OCI-LY1 (cell line): ENCODE results near the gene HLA-A.

Experiments used
- H2AFZ ChIP-seq: fragments of 200-600 bp; sonication (generic), shearing (Covaris generic); 2 replicates; pipeline ENCODE4 v1.6.0; 2014; ENCODE audit warnings: antibody characterized with exemption, mild to moderate bottlenecking, low read length
- H3F3A ChIP-seq: fragments of 200-600 bp; sonication (generic), shearing (Covaris generic); 2 replicates; pipeline ENCODE4 v1.6.0; 2014; ENCODE audit warnings: mild to moderate bottlenecking, antibody characterized with exemption, low read length, moderate library complexity; ENCODE audit not compliant: insufficient read depth
- H3K27ac ChIP-seq: fragments of 200-600 bp; sonication (generic); 2 replicates; pipeline ENCODE4 v1.5.1; 2014; ENCODE audit warnings: low read length, mixed run types, mild to moderate bottlenecking, low read depth; ENCODE audit not compliant: poor library complexity, severe bottlenecking
- H3K27me3 ChIP-seq: fragments of 200-600 bp; sonication (generic); 2 replicates; pipeline ENCODE4 v1.6.0; 2014; ENCODE audit warnings: antibody characterized with exemption, mild to moderate bottlenecking, low read length, moderate library complexity; ENCODE audit not compliant: insufficient read depth
- H3K36me3 ChIP-seq: fragments of 200-600 bp; sonication (generic); 2 replicates; pipeline ENCODE4 v1.6.1; 2014; ENCODE audit warnings: mild to moderate bottlenecking, antibody characterized with exemption, low read length, moderate library complexity, mixed read lengths; ENCODE audit not compliant: insufficient read depth
- H3K4me1 ChIP-seq: fragments of 200-600 bp; sonication (generic); 2 replicates; pipeline ENCODE4 v1.5.1; 2014; ENCODE audit warnings: mild to moderate bottlenecking, low read length, moderate library complexity; ENCODE audit not compliant: insufficient read depth, severe bottlenecking
- H3K4me2 ChIP-seq: fragments of 200-600 bp; sonication (generic), shearing (Covaris generic); 2 replicates; pipeline ENCODE4 v1.6.1; 2014; ENCODE audit warnings: low read length
- H3K4me3 ChIP-seq: fragments of 200-600 bp; sonication (generic); 2 replicates; pipeline ENCODE4 v1.5.1; 2014; ENCODE audit warnings: low read length, low read depth, mild to moderate bottlenecking, mixed read lengths; ENCODE audit not compliant: poor library complexity, severe bottlenecking
- H3K79me2 ChIP-seq: fragments of 200-600 bp; shearing (Covaris generic); 2 replicates; pipeline ENCODE4 v1.6.1; 2016; ENCODE audit warnings: mixed run types, low read length, mixed read lengths; ENCODE audit not compliant: insufficient read depth
- H3K9ac ChIP-seq: fragments of 200-600 bp; sonication (generic), shearing (Covaris generic); 2 replicates; pipeline ENCODE4 v1.6.1; 2014; ENCODE audit warnings: mild to moderate bottlenecking, low read length, mixed read lengths
- H3K9me2 ChIP-seq: fragments of 200-600 bp; sonication (generic), shearing (Covaris generic); 2 replicates; pipeline ENCODE4 v1.6.1; 2014; ENCODE audit warnings: low read depth, mild to moderate bottlenecking, low read length, mixed read lengths
- H3K9me3 ChIP-seq: fragments of 200-600 bp; shearing (Covaris generic); 2 replicates; pipeline ENCODE4 v1.6.1; 2014; ENCODE audit warnings: low read length, mixed read lengths
- H4K20me1 ChIP-seq: fragments of 200-600 bp; sonication (generic), shearing (Covaris generic); 2 replicates; pipeline ENCODE4 v1.6.0; 2016; ENCODE audit warnings: mild to moderate bottlenecking, low read length; ENCODE audit not compliant: insufficient read depth
- CTCF ChIP-seq: fragments of 200-600 bp; sonication (generic), shearing (Covaris generic); IDR thresholded peaks from 2 replicates; pipeline ENCODE4 v1.5.1; 2017; ENCODE audit warnings: mild to moderate bottlenecking, antibody characterized with exemption, low read length, moderate library complexity, mixed read lengths
- EZH2 ChIP-seq: fragments of 200-600 bp; sonication (generic), shearing (Covaris generic); IDR thresholded peaks from 2 replicates; pipeline ENCODE4 v1.8.0; 2017; ENCODE audit warnings: borderline replicate concordance, mixed run types, mild to moderate bottlenecking, antibody characterized with exemption, low read length, moderate library complexity, mixed read lengths

HLA-A gene

GRCh38 chr6:29905286-29905685 lies 37.0 kb upstream of the HLA-A start:
- Histone ChIP-seq H4K20me1 (no peaks in the 10 kb centered on the region), H3F3A (no peaks in the 10 kb centered on the region), H3K4me2 (no peak overlapping the region), H3K9me3 (no peaks in the 10 kb centered on the region), H3K4me3 (no peak overlapping the region), H3K79me2 (no peaks in the 10 kb centered on the region), H3K27me3 (no peaks in the 10 kb centered on the region; the same call in 1 of the 2 replicates), H3K9me2 (no peaks in the 10 kb centered on the region), H3K36me3 (no peaks in the 10 kb centered on the region), H3K4me1 (no peaks in the 10 kb centered on the region), H2AFZ (no peak overlapping the region), H3K27ac (no peak overlapping the region), H3K9ac (no peak overlapping the region)
- TF ChIP-seq CTCF (no peak), EZH2 (no peak)

GRCh38 chr6:29907637-29908340 lies 34.5 kb upstream of the HLA-A start:
- Histone ChIP-seq H2AFZ (no peak overlapping the region), H3K4me3 (no peak overlapping the region), H3K27ac (no peak overlapping the region), H3K4me2 (no peak overlapping the region), H3K27me3 (no peaks in the 10 kb centered on the region), H3K9me3 (no peaks in the 10 kb centered on the region), H4K20me1 (no peaks in the 10 kb centered on the region), H3F3A (no peaks in the 10 kb centered on the region), H3K9ac (no peak overlapping the region), H3K9me2 (no peaks in the 10 kb centered on the region), H3K79me2 (no peaks in the 10 kb centered on the region), H3K36me3 (no peaks in the 10 kb centered on the region), H3K4me1 (no peaks in the 10 kb centered on the region)
- TF ChIP-seq EZH2 (no peak), CTCF (no peak)

- H2AFZ ChIP-seq = no peak overlapping the region
- H3K9ac ChIP-seq = no peak overlapping the region
- no peaks in the 10 kb centered on the region for H3K79me2 ChIP-seq
- no peaks in the 10 kb centered on the region for H3F3A ChIP-seq
- TF ChIP-seq EZH2 (no peak), CTCF (no peak)
- H4K20me1 ChIP-seq = no peaks in the 10 kb centered on the region
- no peak overlapping the region for H3K27ac ChIP-seq
- no peak overlapping the region for H3K4me3 ChIP-seq
- no peaks in the 10 kb centered on the region for H3K9me2 ChIP-seq
- H3K36me3 ChIP-seq = no peaks in the 10 kb centered on the region
- no peaks in the 10 kb centered on the region for H3K27me3 ChIP-seq
- H3K4me1 ChIP-seq = no peaks in the 10 kb centered on the region
- no peak overlapping the region for H3K4me2 ChIP-seq
- H3K9me3 ChIP-seq = no peaks in the 10 kb centered on the region
Measured at GRCh38 chr6:29908341-29908662, 34.0 kb upstream of the HLA-A start.
